Fibroblast of mammary gland (primary cell): ENCODE results near the gene ANKRD24.
"Not testable (repeated sequence)": the region's sequence is repeated elsewhere in the genome, so short reads cannot be mapped to it uniquely, and the experiment has no call there.

Source experiments
- DNase-seq: peaks from one replicate; pipeline ENCODE4 v3.0.0-alpha.2; 2010; ENCODE audit warnings: low read depth
- H3K4me3 ChIP-seq: 2 replicates; pipeline ENCODE4 v1.5.1; 2011; ENCODE audit warnings: low read depth, mild to moderate bottlenecking, low read length, moderate library complexity; ENCODE audit not compliant: control insufficient read depth
- CTCF ChIP-seq: conservative IDR thresholded peaks from 2 replicates; pipeline ENCODE4 v1.5.1; 2011; ENCODE audit warnings: low read depth, low read length, inconsistent platforms; ENCODE audit not compliant: control insufficient read depth, insufficient read depth

ANKRD24 gene

GRCh38 chr19:4266253-4267000 lies 83.9 kb downstream of the ANKRD24 start:
- TF ChIP-seq CTCF = no peak
- H3K4me3 ChIP-seq = no peak overlapping the region
- DNase-seq = no peak

- no peak overlapping the region for H3K4me3 ChIP-seq
- peak; percentile 59 for TF ChIP-seq CTCF
- peak; percentile 60 for DNase-seq
Observed at GRCh38 chr19:4267101-4267900, 84.8 kb downstream of the ANKRD24 start.

- TF ChIP-seq CTCF = no peak
- H3K4me3 ChIP-seq = no peak overlapping the region
- no peak for DNase-seq
Observed at GRCh38 chr19:4267901-4268815, 85.7 kb downstream of the ANKRD24 start.

- DNase-seq = no peak
- TF ChIP-seq CTCF = no peak
- no peak overlapping the region for H3K4me3 ChIP-seq
Observed at GRCh38 chr19:4268816-4269430, 86.4 kb downstream of the ANKRD24 start.

- H3K4me3 ChIP-seq = no peak overlapping the region
- no peak for TF ChIP-seq CTCF
- DNase-seq = no peak
Observed at GRCh38 chr19:4272894-4273293, 90.4 kb downstream of the ANKRD24 start.

- not testable (repeated sequence) for DNase-seq
Observed at GRCh38 chr19:4274321-4274686, 91.8 kb downstream of the ANKRD24 start.

More at GRCh38 chr19:4274321-4274686, 91.8 kb downstream of the ANKRD24 start:
- not testable (repeated sequence) for H3K4me3 ChIP-seq
